ENCODE results near the gene FABP6.
"Not testable (repeated sequence)": the region's sequence is repeated elsewhere in the genome, so short reads cannot be mapped to it uniquely, and the experiment has no call there.

The FABP6 gene

DNA sequence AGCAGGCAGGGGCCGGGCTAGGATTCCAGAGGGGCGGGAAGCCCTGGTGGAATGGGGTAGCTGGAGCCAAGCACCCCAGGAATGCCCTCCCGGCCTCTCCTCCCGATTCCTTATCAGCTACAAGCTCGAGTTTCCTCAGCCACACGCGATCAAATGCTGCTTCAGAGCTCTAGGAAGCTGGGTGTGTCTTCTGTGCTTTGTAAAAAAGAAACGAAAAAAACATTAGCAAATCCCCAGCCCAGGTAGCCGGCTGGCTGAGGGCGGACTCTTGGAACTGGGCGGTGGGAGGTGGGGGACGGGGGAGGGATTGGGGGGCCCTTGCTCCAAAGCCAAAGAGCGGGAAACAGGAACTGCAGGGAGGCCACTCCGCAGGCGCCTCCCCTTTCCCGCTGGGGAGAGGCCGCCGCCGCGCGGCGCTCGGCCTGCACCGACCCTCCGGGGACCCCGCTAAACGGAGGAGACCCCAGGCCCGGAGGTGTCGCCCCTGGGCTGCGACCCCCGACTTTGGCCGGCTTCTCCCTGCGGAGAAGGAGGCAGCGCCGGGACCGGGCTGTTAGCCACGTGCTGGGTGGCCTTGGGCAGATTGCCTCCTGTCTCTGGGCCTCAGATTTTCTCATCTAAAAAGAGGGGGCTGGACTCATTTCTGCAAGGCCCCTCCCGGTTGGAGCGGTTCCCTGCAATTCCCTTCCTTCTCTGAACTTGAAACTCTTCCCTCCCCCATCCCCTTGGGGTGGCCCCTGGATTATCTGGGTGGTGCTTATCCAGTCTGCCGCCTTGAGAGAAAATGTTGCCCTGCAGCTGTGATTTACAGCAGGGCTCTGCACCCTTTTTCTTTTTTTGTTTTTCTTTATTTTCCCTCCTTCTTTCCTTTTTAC, 40.9 kb upstream of the FABP6 start:
- TF ChIP-seq, protein P1, sequence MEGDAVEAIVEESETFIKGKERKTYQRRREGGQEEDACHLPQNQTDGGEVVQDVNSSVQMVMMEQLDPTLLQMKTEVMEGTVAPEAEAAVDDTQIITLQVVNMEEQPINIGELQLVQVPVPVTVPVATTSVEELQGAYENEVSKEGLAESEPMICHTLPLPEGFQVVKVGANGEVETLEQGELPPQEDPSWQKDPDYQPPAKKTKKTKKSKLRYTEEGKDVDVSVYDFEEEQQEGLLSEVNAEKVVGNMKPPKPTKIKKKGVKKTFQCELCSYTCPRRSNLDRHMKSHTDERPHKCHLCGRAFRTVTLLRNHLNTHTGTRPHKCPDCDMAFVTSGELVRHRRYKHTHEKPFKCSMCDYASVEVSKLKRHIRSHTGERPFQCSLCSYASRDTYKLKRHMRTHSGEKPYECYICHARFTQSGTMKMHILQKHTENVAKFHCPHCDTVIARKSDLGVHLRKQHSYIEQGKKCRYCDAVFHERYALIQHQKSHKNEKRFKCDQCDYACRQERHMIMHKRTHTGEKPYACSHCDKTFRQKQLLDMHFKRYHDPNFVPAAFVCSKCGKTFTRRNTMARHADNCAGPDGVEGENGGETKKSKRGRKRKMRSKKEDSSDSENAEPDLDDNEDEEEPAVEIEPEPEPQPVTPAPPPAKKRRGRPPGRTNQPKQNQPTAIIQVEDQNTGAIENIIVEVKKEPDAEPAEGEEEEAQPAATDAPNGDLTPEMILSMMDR (IDR thresholded peaks at IDR 0.05; ENCODE audit: extremely low read depth, missing control alignments) = no peak
- no peak for DNase-seq (ENCODE audit: low spot score)

GRCh38 chr5:160192424-160192823, 36.9 kb upstream of the FABP6 start:
- DNase-seq (ENCODE audit: low spot score) = no peak
- TF ChIP-seq, protein P1 (IDR thresholded peaks at IDR 0.05; ENCODE audit: extremely low read depth, missing control alignments) = no peak

DNA sequence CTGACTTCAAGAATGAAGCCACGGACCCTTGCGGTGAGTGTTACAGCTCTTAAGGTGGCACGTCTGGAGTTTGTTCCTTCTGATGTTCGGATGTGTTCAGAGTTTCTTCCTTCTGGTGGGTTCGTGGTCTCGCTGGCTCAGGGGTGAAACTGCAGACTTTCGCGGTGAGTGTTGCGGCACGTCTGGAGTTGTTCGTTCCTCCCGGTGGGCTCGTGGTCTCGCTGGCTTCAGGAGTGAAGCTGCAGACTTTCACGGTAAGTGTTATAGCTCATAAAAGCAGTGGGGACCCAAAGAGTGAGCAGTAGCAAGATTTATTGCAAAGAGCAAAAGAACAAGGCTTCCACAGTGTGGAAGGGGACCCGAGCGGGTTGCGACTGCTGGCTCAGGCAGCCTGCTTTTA, 36.2 kb upstream of the FABP6 start:
- DNase-seq (ENCODE audit: low spot score) = not testable (repeated sequence)

GRCh38 chr5:160193790-160194189, 35.5 kb upstream of the FABP6 start:
- not testable (repeated sequence) for DNase-seq (ENCODE audit: low spot score)

GRCh38 chr5:160197341-160198144, 31.8 kb upstream of the FABP6 start:
- DNase-seq (ENCODE audit: low spot score) = no peak
- TF ChIP-seq, protein P1 (IDR thresholded peaks at IDR 0.05; ENCODE audit: extremely low read depth, missing control alignments) = no peak

- no peak for DNase-seq (ENCODE audit: low spot score)
Measured at GRCh38 chr5:160198146-160198545, 31.2 kb upstream of the FABP6 start.

GRCh38 chr5:160198841-160199409, 30.4 kb upstream of the FABP6 start:
- TF ChIP-seq, protein P1 (IDR thresholded peaks at IDR 0.05; ENCODE audit: extremely low read depth, missing control alignments) = no peak
- DNase-seq (ENCODE audit: low spot score) = no peak

More at GRCh38 chr5:160198146-160198545, 31.2 kb upstream of the FABP6 start:
- TF ChIP-seq, protein P1 (IDR thresholded peaks at IDR 0.05; ENCODE audit: extremely low read depth, missing control alignments) = no peak

DNA sequence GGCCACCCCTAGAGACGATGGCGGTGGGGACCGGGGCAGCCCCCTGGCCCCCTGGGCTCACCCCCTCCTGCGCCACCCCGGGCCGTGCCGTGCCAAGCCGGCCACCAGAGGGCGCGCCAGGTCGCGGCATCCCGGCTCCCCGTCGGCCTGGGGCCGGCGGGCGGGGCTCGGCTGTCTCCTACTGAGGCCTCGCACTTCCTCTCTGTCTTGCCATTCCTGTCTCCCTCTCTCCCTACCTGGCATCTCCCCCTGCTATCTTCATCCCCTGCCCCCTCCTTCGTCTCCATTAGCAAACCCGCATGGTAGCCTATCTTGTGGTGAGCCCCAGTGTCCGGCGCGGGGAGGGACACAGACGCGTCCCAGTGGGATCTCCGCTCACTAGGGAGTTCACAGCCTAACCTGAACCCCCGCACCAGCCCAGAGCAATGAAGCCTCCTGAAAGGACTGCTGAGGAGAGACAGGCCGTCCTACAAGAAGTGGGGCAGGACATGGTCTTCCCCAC, 29.8 kb upstream of the FABP6 start:
- TF ChIP-seq, protein P1 (IDR thresholded peaks at IDR 0.05; ENCODE audit: extremely low read depth, missing control alignments) = peak; percentile 79
- peak; percentile 91 for DNase-seq (ENCODE audit: low spot score)

Data from GM20000 (cell line).